Measurements from ENCODE around the gene NRXN3.

DNA sequence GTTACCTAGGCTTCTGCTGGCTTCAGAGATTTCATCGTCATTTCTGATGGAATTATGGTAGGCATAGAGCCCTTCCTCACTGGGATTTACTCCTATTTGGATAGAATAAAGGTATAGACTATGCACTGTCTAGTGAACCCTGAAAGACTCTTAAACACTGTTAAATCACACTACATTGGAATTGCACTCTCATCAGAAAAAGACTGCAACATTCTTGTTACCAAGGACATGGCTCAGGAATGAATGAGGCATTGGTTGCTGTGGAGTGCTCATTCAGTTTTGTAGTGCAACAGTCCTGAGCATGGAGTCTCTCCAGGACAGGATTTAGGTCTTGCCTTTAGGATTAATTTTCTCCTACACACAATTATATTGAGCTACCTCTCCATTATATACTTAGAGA, 483.0 kb downstream of the NRXN3 start:
- TF ChIP-seq, protein P1, sequence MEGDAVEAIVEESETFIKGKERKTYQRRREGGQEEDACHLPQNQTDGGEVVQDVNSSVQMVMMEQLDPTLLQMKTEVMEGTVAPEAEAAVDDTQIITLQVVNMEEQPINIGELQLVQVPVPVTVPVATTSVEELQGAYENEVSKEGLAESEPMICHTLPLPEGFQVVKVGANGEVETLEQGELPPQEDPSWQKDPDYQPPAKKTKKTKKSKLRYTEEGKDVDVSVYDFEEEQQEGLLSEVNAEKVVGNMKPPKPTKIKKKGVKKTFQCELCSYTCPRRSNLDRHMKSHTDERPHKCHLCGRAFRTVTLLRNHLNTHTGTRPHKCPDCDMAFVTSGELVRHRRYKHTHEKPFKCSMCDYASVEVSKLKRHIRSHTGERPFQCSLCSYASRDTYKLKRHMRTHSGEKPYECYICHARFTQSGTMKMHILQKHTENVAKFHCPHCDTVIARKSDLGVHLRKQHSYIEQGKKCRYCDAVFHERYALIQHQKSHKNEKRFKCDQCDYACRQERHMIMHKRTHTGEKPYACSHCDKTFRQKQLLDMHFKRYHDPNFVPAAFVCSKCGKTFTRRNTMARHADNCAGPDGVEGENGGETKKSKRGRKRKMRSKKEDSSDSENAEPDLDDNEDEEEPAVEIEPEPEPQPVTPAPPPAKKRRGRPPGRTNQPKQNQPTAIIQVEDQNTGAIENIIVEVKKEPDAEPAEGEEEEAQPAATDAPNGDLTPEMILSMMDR (IDR thresholded peaks at IDR 0.05): no peak
- TF ChIP-seq POLR2AphosphoS5 (IDR thresholded peaks at IDR 0.05) (no peak), POLR2A (IDR thresholded peaks at IDR 0.05) (no peak)

All from stomach (tissue), 4 donors.